ENCODE results near the gene ADAMTS16.

ADAMTS16 gene

DNA sequence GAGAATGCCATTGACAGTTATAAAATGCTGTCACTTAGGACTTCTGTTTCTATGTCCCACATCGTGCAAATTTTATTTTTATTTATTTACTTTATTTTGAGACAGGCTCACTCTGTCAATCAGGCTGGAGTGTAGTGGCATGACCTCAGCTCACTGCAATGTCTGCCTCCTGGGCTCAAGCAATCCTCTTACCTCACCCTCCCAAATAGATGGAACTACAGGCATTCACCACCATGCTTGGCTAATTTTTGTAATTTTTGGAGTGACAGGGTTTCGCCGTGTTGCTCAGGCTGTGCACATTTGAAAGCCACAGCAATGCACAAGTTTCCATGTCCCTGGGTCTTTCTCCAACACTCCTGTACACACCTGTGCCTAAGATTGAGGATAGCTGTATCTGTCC is 51.8 kb downstream of the ADAMTS16 start:
- ATAC-seq: no peak
- no peak for TF ChIP-seq ESRRG (CRISPR knock-in tag; IDR thresholded peaks at IDR 0.05)
- TF ChIP-seq OSR1 (CRISPR knock-in tag; IDR thresholded peaks at IDR 0.05): no peak
- no peak for TF ChIP-seq GLIS3 (CRISPR knock-in tag; IDR thresholded peaks at IDR 0.05)
- no peak for TF ChIP-seq RARB (CRISPR knock-in tag; IDR thresholded peaks at IDR 0.05)
- no peak for TF ChIP-seq ARNTL (CRISPR knock-in tag; IDR thresholded peaks at IDR 0.05; ENCODE audit: borderline replicate concordance, low read depth)
- TF ChIP-seq SNAI2 (CRISPR knock-in tag; IDR thresholded peaks at IDR 0.05): no peak
- TF ChIP-seq ZFP3 (CRISPR knock-in tag; IDR thresholded peaks at IDR 0.05): no peak
- no peak for TF ChIP-seq ZNF70 (CRISPR knock-in tag; IDR thresholded peaks at IDR 0.05)
- TF ChIP-seq, protein P1, sequence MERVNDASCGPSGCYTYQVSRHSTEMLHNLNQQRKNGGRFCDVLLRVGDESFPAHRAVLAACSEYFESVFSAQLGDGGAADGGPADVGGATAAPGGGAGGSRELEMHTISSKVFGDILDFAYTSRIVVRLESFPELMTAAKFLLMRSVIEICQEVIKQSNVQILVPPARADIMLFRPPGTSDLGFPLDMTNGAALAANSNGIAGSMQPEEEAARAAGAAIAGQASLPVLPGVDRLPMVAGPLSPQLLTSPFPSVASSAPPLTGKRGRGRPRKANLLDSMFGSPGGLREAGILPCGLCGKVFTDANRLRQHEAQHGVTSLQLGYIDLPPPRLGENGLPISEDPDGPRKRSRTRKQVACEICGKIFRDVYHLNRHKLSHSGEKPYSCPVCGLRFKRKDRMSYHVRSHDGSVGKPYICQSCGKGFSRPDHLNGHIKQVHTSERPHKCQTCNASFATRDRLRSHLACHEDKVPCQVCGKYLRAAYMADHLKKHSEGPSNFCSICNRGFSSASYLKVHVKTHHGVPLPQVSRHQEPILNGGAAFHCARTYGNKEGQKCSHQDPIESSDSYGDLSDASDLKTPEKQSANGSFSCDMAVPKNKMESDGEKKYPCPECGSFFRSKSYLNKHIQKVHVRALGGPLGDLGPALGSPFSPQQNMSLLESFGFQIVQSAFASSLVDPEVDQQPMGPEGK (CRISPR knock-in tag; IDR thresholded peaks at IDR 0.05; ENCODE audit: borderline replicate concordance): no peak
- no peak for TF ChIP-seq TSHZ2 (CRISPR knock-in tag; IDR thresholded peaks at IDR 0.05)
- no peak for TF ChIP-seq ISL1 (CRISPR knock-in tag; IDR thresholded peaks at IDR 0.05)
- TF ChIP-seq, protein P2, sequence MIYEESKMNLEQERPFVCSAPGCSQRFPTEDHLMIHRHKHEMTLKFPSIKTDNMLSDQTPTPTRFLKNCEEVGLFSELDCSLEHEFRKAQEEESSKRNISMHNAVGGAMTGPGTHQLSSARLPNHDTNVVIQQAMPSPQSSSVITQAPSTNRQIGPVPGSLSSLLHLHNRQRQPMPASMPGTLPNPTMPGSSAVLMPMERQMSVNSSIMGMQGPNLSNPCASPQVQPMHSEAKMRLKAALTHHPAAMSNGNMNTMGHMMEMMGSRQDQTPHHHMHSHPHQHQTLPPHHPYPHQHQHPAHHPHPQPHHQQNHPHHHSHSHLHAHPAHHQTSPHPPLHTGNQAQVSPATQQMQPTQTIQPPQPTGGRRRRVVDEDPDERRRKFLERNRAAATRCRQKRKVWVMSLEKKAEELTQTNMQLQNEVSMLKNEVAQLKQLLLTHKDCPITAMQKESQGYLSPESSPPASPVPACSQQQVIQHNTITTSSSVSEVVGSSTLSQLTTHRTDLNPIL (CRISPR knock-in tag; IDR thresholded peaks at IDR 0.05; ENCODE audit: low read depth): no peak

DNA sequence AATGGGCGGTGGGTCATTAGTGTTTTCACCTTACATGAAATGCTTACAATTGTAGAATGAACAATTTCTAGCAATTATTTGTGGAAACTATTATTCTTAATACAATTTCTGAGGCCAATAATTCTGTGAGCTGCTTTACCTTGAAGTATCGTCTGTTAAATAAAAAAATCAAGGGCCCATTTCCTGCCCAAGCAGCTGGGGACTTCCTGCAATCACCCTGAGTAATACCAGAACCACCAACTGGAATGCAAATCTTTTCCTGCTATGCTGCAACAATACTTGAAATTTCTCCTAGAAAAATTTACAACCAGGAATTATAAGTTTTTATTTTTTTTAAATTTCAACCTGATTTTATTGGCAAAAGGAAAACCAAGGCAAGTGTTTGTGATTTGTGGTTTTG is 52.6 kb downstream of the ADAMTS16 start:
- TF ChIP-seq SNAI2 (CRISPR knock-in tag; IDR thresholded peaks at IDR 0.05) (no peak), CSDC2 (CRISPR knock-in tag; IDR thresholded peaks at IDR 0.05) (no peak), TOX (CRISPR knock-in tag; IDR thresholded peaks at IDR 0.05; ENCODE audit: borderline replicate concordance) (no peak), TCF4 (CRISPR knock-in tag; IDR thresholded peaks at IDR 0.05; ENCODE audit: borderline replicate concordance) (no peak), GLIS3 (CRISPR knock-in tag; IDR thresholded peaks at IDR 0.05) (no peak), ESRRG (CRISPR knock-in tag; IDR thresholded peaks at IDR 0.05) (no peak), PPARA (CRISPR knock-in tag; IDR thresholded peaks at IDR 0.05; ENCODE audit: borderline replicate concordance) (no peak), ZNF565 (CRISPR knock-in tag; conservative IDR thresholded peaks at IDR 0.05; ENCODE audit: low read depth) (no peak), ARNTL (CRISPR knock-in tag; IDR thresholded peaks at IDR 0.05; ENCODE audit: borderline replicate concordance, low read depth) (no peak), TSHZ2 (CRISPR knock-in tag; IDR thresholded peaks at IDR 0.05) (no peak), ZFP3 (CRISPR knock-in tag; IDR thresholded peaks at IDR 0.05) (no peak), ZFP30 (CRISPR knock-in tag; IDR thresholded peaks at IDR 0.05) (no peak), ISL1 (CRISPR knock-in tag; IDR thresholded peaks at IDR 0.05) (no peak), RARB (CRISPR knock-in tag; IDR thresholded peaks at IDR 0.05) (no peak), CSRNP3 (CRISPR knock-in tag; IDR thresholded peaks at IDR 0.05) (no peak), OSR1 (CRISPR knock-in tag; IDR thresholded peaks at IDR 0.05) (no peak)
- TF ChIP-seq, protein P2 (CRISPR knock-in tag; IDR thresholded peaks at IDR 0.05; ENCODE audit: low read depth): no peak
- TF ChIP-seq, protein P3, sequence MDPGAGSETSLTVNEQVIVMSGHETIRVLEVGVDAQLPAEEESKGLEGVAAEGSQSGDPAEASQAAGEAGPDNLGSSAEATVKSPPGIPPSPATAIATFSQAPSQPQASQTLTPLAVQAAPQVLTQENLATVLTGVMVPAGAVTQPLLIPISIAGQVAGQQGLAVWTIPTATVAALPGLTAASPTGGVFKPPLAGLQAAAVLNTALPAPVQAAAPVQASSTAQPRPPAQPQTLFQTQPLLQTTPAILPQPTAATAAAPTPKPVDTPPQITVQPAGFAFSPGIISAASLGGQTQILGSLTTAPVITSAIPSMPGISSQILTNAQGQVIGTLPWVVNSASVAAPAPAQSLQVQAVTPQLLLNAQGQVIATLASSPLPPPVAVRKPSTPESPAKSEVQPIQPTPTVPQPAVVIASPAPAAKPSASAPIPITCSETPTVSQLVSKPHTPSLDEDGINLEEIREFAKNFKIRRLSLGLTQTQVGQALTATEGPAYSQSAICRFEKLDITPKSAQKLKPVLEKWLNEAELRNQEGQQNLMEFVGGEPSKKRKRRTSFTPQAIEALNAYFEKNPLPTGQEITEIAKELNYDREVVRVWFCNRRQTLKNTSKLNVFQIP (CRISPR knock-in tag; IDR thresholded peaks at IDR 0.05; ENCODE audit: borderline replicate concordance, low read depth): no peak
- TF ChIP-seq, protein P1 (CRISPR knock-in tag; IDR thresholded peaks at IDR 0.05; ENCODE audit: borderline replicate concordance): no peak
- ATAC-seq: no peak

Data from SK-N-SH treated with all-trans-retinoic acid at 6 μM for 48 hours (cell line).